K562 treated with DMSO at 1 percent for 48 hours (cell line): ENCODE data around the gene ANG. TPM values are rescaled to one million over a fixed set of nuclear protein-coding genes. Genes with fewer than 3 reads are reported as not detected.

Source experiments
- total RNA-seq: library from RNA; unstranded; fragments of 300-600 nt; gene quantifications from 2 replicates; pipeline ENCODE4 v1.2.3, GENCODE V29; 2022; ENCODE audit warnings: low replicate concordance; ENCODE audit errors: extremely low read depth

ANG gene
- not detected in 2 replicates for total RNA-seq

GRCh38 chr14:20688167-20688839 is at the start of gene ANG:
Gene ANG, plus strand, starts transcription at chr14:20688764. Its CDS starts 4,801 bp downstream, at chr14:20693565.

GRCh38 chr14:20641591-20641990 is 47.0 kb upstream of the ANG start, which contains the start of gene OR6S1:
Gene OR6S1, minus strand, starts transcription at chr14:20641691. Its CDS starts 0 bp downstream, at chr14:20641691.

DNA sequence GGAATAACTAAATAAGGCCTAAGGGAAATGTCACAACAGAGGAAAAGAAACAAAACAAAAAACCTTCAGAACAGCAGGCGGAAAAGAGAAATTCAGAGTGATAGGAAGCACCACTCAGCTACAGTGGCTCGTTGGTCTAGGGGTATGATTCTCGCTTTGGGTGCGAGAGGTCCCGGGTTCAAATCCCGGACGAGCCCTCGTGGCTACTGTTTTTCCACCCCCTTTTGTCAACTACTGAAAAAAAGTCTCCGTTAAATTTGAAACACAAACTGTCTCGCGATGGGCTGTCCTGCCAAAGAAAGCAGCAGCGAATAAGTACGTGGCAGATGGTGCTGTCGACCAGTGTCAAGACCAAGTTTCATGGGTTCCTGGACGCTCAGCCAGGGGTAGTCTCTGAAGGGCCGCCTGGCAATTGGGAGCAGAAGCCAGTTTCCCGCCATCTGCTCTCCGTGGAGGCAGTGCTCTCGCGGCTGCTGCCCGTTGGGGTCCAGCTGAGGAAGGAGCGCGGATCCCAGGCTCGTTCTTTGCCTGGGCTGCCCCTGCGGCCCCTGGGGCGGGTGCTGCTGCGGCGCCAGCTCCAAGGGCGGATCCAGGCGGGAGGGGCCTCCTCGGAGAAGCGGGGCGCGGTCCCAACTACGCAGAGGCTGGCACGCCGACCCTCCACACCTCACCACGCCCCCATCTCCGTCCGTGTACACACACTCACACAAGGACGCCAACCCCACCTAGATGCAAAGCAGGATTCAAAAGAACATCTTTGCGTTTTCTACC is 4.5 kb upstream of the ANG start, which contains the start of gene RNASE4:
TSS of gene RNASE4 (plus strand) at position 670 of the 771 bp plus-strand sequence. CDS start 14,812 bp downstream, outside the sequence.

Other genes with a start within 250 kb of the ANG start
- not detected in 2 replicates for gene OSGEP, start 234.0 kb upstream of the ANG start, total RNA-seq
- not detected in 2 replicates for gene APEX1, start 233.5 kb upstream of the ANG start, total RNA-seq
- not detected in 2 replicates for gene PIP4P1, start 227.3 kb upstream of the ANG start, total RNA-seq
- not detected in 2 replicates for gene PNP, start 219.4 kb upstream of the ANG start, total RNA-seq
- gene RNASE10, start 183.2 kb upstream of the ANG start, total RNA-seq, result not detected in 2 replicates
- not detected in 2 replicates for gene RNASE9, start 127.7 kb upstream of the ANG start, total RNA-seq
- gene RNASE11, start 100.8 kb upstream of the ANG start, total RNA-seq, result not detected in 2 replicates
- not detected in 2 replicates for gene RNASE12, start 97.4 kb upstream of the ANG start, total RNA-seq
- not detected in 2 replicates for gene OR6S1, start 47.1 kb upstream of the ANG start, total RNA-seq
- gene RNASE4, start 4.2 kb upstream of the ANG start, total RNA-seq, result not detected in 2 replicates
- gene EDDM3A, start 57.1 kb downstream of the ANG start, total RNA-seq, result not detected in 2 replicates
- gene EDDM3B, start 79.6 kb downstream of the ANG start, total RNA-seq, result not detected in 2 replicates
- gene RNASE6, start 92.5 kb downstream of the ANG start, total RNA-seq, result not detected in 2 replicates
- gene RNASE1, start 114.1 kb downstream of the ANG start, total RNA-seq, result not detected in 2 replicates
- gene RNASE3, start 202.6 kb downstream of the ANG start, total RNA-seq, result not detected in 2 replicates